ENCODE results near the gene PAIP2.

DNA sequence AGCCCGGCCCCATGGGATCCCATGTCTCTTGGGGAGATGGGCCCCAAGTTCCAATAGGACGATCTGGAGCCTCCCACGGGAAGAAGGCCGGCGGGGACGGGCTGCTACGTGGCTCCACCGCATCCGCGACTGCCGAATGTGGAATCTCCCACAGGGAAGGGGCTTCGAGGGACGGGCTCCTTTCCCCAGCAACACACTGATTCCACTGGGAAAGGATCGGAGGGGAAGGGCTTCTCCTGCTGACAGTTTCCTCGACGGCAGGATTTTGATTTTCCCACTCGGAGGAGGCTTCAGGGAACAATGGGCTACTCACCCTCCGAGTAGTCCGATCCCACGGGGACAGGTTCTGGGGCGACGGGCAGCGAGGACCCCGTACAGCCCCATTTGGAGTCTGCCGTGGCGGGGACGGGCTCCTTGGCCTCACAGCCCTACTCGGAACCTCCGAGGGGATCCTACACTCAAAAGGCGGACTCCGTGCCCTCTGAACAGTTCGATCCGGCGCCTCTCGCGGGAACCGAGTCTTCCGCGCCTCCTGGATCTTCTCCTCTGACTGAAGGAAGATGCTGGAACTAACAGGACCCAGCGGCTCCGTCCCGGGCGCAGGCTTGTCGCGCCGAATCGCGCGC lies 52.0 kb downstream of the PAIP2 start:
- TF ChIP-seq, protein P1, sequence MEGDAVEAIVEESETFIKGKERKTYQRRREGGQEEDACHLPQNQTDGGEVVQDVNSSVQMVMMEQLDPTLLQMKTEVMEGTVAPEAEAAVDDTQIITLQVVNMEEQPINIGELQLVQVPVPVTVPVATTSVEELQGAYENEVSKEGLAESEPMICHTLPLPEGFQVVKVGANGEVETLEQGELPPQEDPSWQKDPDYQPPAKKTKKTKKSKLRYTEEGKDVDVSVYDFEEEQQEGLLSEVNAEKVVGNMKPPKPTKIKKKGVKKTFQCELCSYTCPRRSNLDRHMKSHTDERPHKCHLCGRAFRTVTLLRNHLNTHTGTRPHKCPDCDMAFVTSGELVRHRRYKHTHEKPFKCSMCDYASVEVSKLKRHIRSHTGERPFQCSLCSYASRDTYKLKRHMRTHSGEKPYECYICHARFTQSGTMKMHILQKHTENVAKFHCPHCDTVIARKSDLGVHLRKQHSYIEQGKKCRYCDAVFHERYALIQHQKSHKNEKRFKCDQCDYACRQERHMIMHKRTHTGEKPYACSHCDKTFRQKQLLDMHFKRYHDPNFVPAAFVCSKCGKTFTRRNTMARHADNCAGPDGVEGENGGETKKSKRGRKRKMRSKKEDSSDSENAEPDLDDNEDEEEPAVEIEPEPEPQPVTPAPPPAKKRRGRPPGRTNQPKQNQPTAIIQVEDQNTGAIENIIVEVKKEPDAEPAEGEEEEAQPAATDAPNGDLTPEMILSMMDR (IDR thresholded peaks at IDR 0.05) = no peak
- no peak for TF ChIP-seq POLR2A (IDR thresholded peaks at IDR 0.05)

Data from prostate gland (tissue), 2 donors.